Measurements from ENCODE around the gene MZT2B.
"Not testable (repeated sequence)": the region's sequence is repeated elsewhere in the genome, so short reads cannot be mapped to it uniquely, and the experiment has no call there.

The MZT2B gene

GRCh38 chr2:130181880-130182682 lies at the start of gene MZT2B:
MZT2B (plus strand) TSS chr2:130182262; CDS start chr2:130182283, 21 bp downstream.
- Histone ChIP-seq H3K9ac (ENCODE audit: low read depth, low read length) (peak within 1 kb of the TSS; percentile 99), H3K36me3 (ENCODE audit: insufficient read depth, low read depth, low read length) (peaks cover 12% of the 10 kb centered on the region; the same call in 1 of the 2 replicates), H3K4me3 (ENCODE audit: low read length) (peak within 1 kb of the TSS; percentile 99), H3K27ac (ENCODE audit: low read length) (peak within 1 kb of the TSS; percentile 78)
- not testable (repeated sequence) for H3K4me1 ChIP-seq (ENCODE audit: insufficient read depth, low read length); H3K9me3 ChIP-seq (ENCODE audit: insufficient read depth, low read depth, low read length); H3K27me3 ChIP-seq (ENCODE audit: insufficient read depth, low read length)

- no peaks in the 10 kb centered on the region for H3K9me3 ChIP-seq (ENCODE audit: insufficient read depth, low read depth, low read length)
- no peak overlapping the region for H3K27ac ChIP-seq (ENCODE audit: low read length)
- no peaks in the 10 kb centered on the region for H3K27me3 ChIP-seq (ENCODE audit: insufficient read depth, low read length)
- H3K4me1 ChIP-seq (ENCODE audit: insufficient read depth, low read length) = no peaks in the 10 kb centered on the region
- no peaks in the 10 kb centered on the region for H3K36me3 ChIP-seq (ENCODE audit: insufficient read depth, low read depth, low read length)
- no peak overlapping the region for H3K4me3 ChIP-seq (ENCODE audit: low read length)
- H3K9ac ChIP-seq (ENCODE audit: low read depth, low read length) = no peak overlapping the region
Observed at GRCh38 chr2:130135692-130136541, 46.1 kb upstream of the MZT2B start.

DNA sequence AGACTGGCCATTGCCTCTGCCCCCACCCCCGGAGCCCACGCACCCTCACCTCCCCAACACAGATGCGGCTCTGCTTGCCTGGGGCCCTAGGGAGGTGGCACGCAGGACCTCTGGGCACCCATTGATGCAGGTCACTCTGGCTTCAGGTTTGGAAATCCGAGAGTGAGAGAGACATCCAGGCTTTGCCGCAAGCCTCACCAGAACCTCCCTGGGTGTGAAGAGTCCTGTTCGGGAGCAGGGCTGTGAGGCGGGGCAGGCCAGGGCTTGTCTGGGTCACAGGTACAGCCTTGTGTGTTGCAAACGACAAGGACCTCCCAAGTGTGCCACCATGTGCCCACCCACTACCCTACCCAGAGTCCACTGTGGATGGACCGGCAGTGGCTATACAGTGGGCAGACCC lies 45.5 kb upstream of the MZT2B start:
- not testable (repeated sequence) for H3K27ac ChIP-seq (ENCODE audit: low read length); H3K9me3 ChIP-seq (ENCODE audit: insufficient read depth, low read depth, low read length); H3K27me3 ChIP-seq (ENCODE audit: insufficient read depth, low read length); H3K9ac ChIP-seq (ENCODE audit: low read depth, low read length); H3K36me3 ChIP-seq (ENCODE audit: insufficient read depth, low read depth, low read length); H3K4me3 ChIP-seq (ENCODE audit: low read length); H3K4me1 ChIP-seq (ENCODE audit: insufficient read depth, low read length)

DNA sequence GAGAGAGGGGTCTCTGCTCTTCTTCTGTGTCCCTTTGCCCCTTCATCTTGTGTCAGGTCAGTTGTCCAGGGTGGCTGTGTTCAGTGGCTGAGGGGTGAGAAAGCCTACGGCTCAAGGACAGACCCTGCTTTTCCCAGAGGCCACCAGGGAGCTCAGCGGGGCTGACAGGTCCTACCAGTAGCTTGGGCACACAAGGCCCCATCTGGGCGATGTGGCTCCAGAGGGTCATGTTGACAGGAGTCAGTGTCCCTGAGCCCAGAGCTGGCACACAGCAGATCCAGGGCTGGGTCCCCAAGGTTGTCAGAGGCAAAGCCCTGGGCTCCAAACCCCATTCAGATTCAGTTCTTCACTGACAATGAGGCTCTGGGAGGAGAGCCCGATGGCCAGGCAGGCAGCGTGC lies 44.9 kb upstream of the MZT2B start:
- H3K36me3 ChIP-seq (ENCODE audit: insufficient read depth, low read depth, low read length); H3K4me1 ChIP-seq (ENCODE audit: insufficient read depth, low read length); H3K9ac ChIP-seq (ENCODE audit: low read depth, low read length); H3K27ac ChIP-seq (ENCODE audit: low read length); H3K4me3 ChIP-seq (ENCODE audit: low read length); H3K9me3 ChIP-seq (ENCODE audit: insufficient read depth, low read depth, low read length); H3K27me3 ChIP-seq (ENCODE audit: insufficient read depth, low read length): not testable (repeated sequence)

GRCh38 chr2:130138326-130138725 lies 43.7 kb upstream of the MZT2B start:
- not testable (repeated sequence) for H3K9me3 ChIP-seq (ENCODE audit: insufficient read depth, low read depth, low read length); H3K27ac ChIP-seq (ENCODE audit: low read length); H3K27me3 ChIP-seq (ENCODE audit: insufficient read depth, low read length); H3K4me1 ChIP-seq (ENCODE audit: insufficient read depth, low read length); H3K4me3 ChIP-seq (ENCODE audit: low read length); H3K9ac ChIP-seq (ENCODE audit: low read depth, low read length); H3K36me3 ChIP-seq (ENCODE audit: insufficient read depth, low read depth, low read length)

- not testable (repeated sequence) for H3K27ac ChIP-seq (ENCODE audit: low read length); H3K27me3 ChIP-seq (ENCODE audit: insufficient read depth, low read length); H3K36me3 ChIP-seq (ENCODE audit: insufficient read depth, low read depth, low read length); H3K9ac ChIP-seq (ENCODE audit: low read depth, low read length); H3K4me3 ChIP-seq (ENCODE audit: low read length); H3K9me3 ChIP-seq (ENCODE audit: insufficient read depth, low read depth, low read length); H3K4me1 ChIP-seq (ENCODE audit: insufficient read depth, low read length)
Observed at GRCh38 chr2:130138841-130139251, 43.2 kb upstream of the MZT2B start.

DNA sequence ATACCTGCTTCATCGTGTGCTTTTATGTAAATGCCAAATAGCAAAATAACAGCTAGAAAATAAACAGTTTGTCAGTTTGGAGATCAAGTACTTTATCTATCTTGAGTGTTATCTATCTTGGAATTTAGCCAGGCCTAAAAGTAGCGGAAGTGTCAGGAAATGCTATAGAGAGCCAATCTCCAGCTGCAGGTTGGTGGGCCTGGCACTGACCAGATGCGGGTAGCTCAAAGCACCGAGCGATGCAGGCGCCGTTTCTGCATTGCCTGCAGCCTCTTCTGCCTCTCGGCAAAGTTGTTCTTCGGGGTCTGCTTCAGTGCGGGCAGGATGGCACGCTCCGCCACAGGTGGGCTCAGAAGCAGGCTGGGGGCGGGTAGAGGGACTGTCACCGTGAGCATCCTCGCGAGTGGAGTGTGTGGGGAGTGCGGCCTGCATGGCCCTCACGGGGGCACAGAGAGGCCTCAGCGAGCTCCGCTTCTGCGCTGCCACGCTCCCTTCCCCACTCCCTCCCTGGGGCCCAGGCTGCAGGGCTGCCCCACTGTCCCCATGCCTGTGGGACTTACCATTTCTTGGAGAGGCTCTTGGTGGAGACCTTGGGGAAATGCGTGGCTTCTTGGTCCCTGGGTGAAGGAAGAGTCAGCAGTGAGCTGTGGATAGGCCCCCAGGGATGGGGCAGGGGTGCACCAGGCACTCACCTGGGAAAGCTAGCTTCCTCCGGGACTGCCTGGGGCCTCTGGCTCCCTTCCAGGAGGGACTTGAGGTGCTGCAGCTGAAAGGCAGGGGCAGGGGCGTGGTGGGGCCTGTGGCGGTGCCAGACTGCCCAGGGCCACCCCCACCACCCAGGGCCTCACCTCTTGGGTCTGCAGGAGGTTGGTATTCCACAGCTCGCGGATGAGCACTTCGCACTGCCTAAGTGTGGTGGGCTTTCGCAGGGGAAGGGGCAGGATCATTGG lies 42.5 kb upstream of the MZT2B start:
- not testable (repeated sequence) for H3K4me3 ChIP-seq (ENCODE audit: low read length); H3K27ac ChIP-seq (ENCODE audit: low read length); H3K9ac ChIP-seq (ENCODE audit: low read depth, low read length); H3K9me3 ChIP-seq (ENCODE audit: insufficient read depth, low read depth, low read length); H3K27me3 ChIP-seq (ENCODE audit: insufficient read depth, low read length); H3K4me1 ChIP-seq (ENCODE audit: insufficient read depth, low read length); H3K36me3 ChIP-seq (ENCODE audit: insufficient read depth, low read depth, low read length)

DNA sequence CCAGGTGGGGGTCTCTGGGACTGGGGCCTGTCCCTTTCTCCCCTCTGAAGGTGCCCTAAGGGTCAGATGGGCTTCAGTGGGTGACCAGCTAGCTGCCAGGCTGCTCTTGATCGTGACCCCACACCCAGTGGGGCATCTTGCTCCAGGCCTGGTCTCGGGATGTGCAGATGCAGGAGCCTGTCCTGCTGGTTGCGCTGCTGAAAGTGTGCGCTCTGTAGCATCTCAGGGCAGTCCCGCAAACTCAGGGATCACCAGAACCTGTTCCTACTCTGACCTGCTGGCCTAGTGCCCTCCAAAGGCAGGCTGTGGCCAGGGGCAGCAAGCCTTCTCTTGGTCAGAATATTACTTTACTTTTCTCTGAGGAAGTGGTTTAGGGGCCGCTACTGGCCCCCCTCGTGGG lies 41.5 kb upstream of the MZT2B start:
- H3K4me1 ChIP-seq (ENCODE audit: insufficient read depth, low read length); H3K9me3 ChIP-seq (ENCODE audit: insufficient read depth, low read depth, low read length); H3K36me3 ChIP-seq (ENCODE audit: insufficient read depth, low read depth, low read length); H3K27ac ChIP-seq (ENCODE audit: low read length); H3K9ac ChIP-seq (ENCODE audit: low read depth, low read length); H3K27me3 ChIP-seq (ENCODE audit: insufficient read depth, low read length); H3K4me3 ChIP-seq (ENCODE audit: low read length): not testable (repeated sequence)

DNA sequence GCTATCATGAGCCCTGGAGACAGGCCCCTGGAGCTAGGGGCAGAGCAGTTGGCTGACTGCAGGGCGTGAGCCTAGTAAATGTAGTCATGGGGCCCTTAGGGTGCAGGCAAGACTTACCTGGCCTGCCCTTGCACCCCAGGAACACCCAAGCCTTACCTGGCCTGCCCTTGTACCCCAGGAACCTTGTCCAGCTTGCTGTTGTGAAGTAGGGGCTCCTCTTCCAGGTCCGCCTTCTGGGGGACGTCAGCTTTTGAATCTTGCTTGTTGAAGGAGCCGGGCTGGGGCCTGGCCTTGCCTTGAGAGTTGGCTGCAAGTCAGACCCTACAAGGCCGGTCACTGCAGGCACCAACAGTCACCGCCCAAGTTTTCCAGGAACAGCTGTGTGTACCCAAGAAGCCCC lies 41.1 kb upstream of the MZT2B start:
- H3K36me3 ChIP-seq (ENCODE audit: insufficient read depth, low read depth, low read length); H3K27me3 ChIP-seq (ENCODE audit: insufficient read depth, low read length); H3K27ac ChIP-seq (ENCODE audit: low read length): not testable (repeated sequence)

GRCh38 chr2:130141645-130142370 lies 40.3 kb upstream of the MZT2B start:
- not testable (repeated sequence) for H3K27me3 ChIP-seq (ENCODE audit: insufficient read depth, low read length); H3K9ac ChIP-seq (ENCODE audit: low read depth, low read length); H3K4me3 ChIP-seq (ENCODE audit: low read length); H3K27ac ChIP-seq (ENCODE audit: low read length); H3K4me1 ChIP-seq (ENCODE audit: insufficient read depth, low read length); H3K9me3 ChIP-seq (ENCODE audit: insufficient read depth, low read depth, low read length); H3K36me3 ChIP-seq (ENCODE audit: insufficient read depth, low read depth, low read length)

More for the DNA sequence above, 41.1 kb upstream of the MZT2B start:
- H3K9ac ChIP-seq (ENCODE audit: low read depth, low read length); H3K9me3 ChIP-seq (ENCODE audit: insufficient read depth, low read depth, low read length); H3K4me1 ChIP-seq (ENCODE audit: insufficient read depth, low read length); H3K4me3 ChIP-seq (ENCODE audit: low read length): not testable (repeated sequence)
